ENCODE measurements around the gene CIDEB. TPM values are rescaled to one million over a fixed set of nuclear protein-coding genes. Genes with fewer than 3 reads are reported as not detected.

Gene CIDEB
- total and polyA plus RNA-seq, 2 of the 13 experiments (the other 11 are each of a cell fraction or from before 2014, with no cell fraction given) = 35.8 to 110 TPM

DNA sequence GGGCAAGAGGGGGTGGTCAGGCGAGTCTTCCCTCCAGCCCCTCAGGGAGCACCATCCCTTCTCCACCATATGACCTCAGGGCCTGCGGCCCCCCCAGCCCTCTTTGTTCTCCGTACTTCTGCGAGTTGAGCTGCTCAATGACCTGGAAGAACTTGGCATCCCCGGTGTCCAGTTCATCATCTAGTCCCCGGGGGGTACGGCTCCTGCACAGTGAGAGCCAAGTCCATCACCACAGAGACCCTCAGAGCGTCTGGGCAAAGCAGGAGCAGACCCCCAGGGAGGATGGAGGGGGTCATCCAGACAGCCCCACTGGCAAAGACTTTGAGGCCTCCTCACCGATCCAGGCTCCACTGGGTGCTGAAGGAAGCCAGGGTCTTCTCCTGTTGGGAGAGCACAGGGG lies 18.2 kb upstream of the CIDEB start:
- Histone ChIP-seq H3K9me3 (ENCODE audit: low read length) (no peaks in the 10 kb centered on the region), H3K4me1 (ENCODE audit: insufficient read depth, low read length) (peaks cover 9% of the 10 kb centered on the region), H4K20me1 (ENCODE audit: insufficient read depth, low read length) (no peaks in the 10 kb centered on the region), H3K27ac (ENCODE audit: extremely low read length, insufficient read depth, low read length) (no peak overlapping the region), H3K9ac (ENCODE audit: insufficient read depth, low read depth, low read length) (no peak overlapping the region), H3K36me3 (replicated peaks in 1 of 2; ENCODE audit: control insufficient read depth in 1 of 2, insufficient read depth in 2 of 2, low read length in 2 of 2) (no peaks in the 10 kb centered on the region), H3K4me3 (replicated peaks in 1 of 3; ENCODE audit: insufficient read depth in 1 of 3, low read depth in 2 of 3, low read length in 3 of 3) (no peak overlapping the region), H3K27me3 (ENCODE audit: control insufficient read depth in 1 of 2, insufficient read depth in 2 of 2, low read length in 2 of 2) (peaks cover 29 to 79% of the 10 kb centered on the region in 2 experiments), H2AFZ (ENCODE audit: low read length) (no peak overlapping the region), H3K4me2 (ENCODE audit: low read depth, low read length) (no peak overlapping the region), H3K79me2 (ENCODE audit: insufficient read depth, low read length) (no peaks in the 10 kb centered on the region)
- no peak for ATAC-seq
- intact Hi-C loops (cut with micrococcal nuclease; ENCODE audit: unreplicated experiment) = no loop called here
- POLR2A ChIA-PET = interaction anchor here (1.2 kb wide), 1 partner anchor 55 kb away, joined by 3 read pairs; the partner anchor contains the start of gene RABGGTA
- WGBS (ENCODE audit: low lambda C conversion rate) = 28% methylated on average over 9 of the region's 9 CpGs
- in situ Hi-C loops (cut with HindIII; ENCODE audit: extremely low pct_ligation_motif_present, low pct_unique_long_range_greater_than_20kb) = no loop called here
- no TSS peak for BruUV-seq (replicated peaks)
- DNase-seq (ENCODE audit: low spot score) = no peak
- TF ChIP-seq ADNP (CRISPR knock-in tag; IDR thresholded peaks at IDR 0.05) (no peak), NPAS2 (CRISPR knock-in tag; IDR thresholded peaks at IDR 0.05; ENCODE audit: borderline replicate concordance) (0 out of 2 replicates have a peak, but pooled peaks have one; percentile 53), ZNF678 (CRISPR knock-in tag; IDR thresholded peaks at IDR 0.05) (no peak), ATAD3A (CRISPR knock-in tag; IDR thresholded peaks at IDR 0.05) (no peak), ZNF143 (CRISPR knock-in tag; IDR thresholded peaks at IDR 0.05) (no peak), HDAC1 (CRISPR knock-in tag; IDR thresholded peaks at IDR 0.05) (no peak), ZNF460 (CRISPR knock-in tag; IDR thresholded peaks at IDR 0.05; ENCODE audit: borderline replicate concordance) (no peak), HOMEZ (CRISPR knock-in tag; IDR thresholded peaks at IDR 0.05; ENCODE audit: low read depth) (no peak), AKAP8 (CRISPR knock-in tag; IDR thresholded peaks at IDR 0.05) (no peak)
- TF ChIP-seq, protein P1, sequence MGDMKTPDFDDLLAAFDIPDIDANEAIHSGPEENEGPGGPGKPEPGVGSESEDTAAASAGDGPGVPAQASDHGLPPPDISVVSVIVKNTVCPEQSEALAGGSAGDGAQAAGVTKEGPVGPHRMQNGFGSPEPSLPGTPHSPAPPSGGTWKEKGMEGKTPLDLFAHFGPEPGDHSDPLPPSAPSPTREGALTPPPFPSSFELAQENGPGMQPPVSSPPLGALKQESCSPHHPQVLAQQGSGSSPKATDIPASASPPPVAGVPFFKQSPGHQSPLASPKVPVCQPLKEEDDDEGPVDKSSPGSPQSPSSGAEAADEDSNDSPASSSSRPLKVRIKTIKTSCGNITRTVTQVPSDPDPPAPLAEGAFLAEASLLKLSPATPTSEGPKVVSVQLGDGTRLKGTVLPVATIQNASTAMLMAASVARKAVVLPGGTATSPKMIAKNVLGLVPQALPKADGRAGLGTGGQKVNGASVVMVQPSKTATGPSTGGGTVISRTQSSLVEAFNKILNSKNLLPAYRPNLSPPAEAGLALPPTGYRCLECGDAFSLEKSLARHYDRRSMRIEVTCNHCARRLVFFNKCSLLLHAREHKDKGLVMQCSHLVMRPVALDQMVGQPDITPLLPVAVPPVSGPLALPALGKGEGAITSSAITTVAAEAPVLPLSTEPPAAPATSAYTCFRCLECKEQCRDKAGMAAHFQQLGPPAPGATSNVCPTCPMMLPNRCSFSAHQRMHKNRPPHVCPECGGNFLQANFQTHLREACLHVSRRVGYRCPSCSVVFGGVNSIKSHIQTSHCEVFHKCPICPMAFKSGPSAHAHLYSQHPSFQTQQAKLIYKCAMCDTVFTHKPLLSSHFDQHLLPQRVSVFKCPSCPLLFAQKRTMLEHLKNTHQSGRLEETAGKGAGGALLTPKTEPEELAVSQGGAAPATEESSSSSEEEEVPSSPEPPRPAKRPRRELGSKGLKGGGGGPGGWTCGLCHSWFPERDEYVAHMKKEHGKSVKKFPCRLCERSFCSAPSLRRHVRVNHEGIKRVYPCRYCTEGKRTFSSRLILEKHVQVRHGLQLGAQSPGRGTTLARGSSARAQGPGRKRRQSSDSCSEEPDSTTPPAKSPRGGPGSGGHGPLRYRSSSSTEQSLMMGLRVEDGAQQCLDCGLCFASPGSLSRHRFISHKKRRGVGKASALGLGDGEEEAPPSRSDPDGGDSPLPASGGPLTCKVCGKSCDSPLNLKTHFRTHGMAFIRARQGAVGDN (CRISPR knock-in tag; IDR thresholded peaks at IDR 0.05) = 0 out of 2 replicates have a peak, but pooled peaks have one; percentile 8
- TF ChIP-seq, protein P2, sequence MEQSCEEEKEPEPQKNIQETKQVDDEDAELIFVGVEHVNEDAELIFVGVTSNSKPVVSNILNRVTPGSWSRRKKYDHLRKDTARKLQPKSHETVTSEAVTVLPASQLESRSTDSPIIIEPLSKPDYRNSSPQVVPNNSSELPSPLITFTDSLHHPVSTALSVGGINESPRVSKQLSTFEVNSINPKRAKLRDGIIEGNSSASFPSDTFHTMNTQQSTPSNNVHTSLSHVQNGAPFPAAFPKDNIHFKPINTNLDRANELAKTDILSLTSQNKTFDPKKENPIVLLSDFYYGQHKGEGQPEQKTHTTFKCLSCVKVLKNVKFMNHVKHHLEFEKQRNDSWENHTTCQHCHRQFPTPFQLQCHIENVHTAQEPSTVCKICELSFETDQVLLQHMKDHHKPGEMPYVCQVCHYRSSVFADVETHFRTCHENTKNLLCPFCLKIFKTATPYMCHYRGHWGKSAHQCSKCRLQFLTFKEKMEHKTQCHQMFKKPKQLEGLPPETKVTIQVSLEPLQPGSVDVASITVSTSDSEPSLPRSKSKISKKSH (CRISPR knock-in tag; IDR thresholded peaks at IDR 0.05; ENCODE audit: borderline replicate concordance) = 0 out of 2 replicates have a peak, but pooled peaks have one; percentile 26
- no peak for FAIRE-seq
- CTCF ChIA-PET (ENCODE audit: low intra/inter-chr PET ratio, low total read pairs) = no interaction called here

Data from HepG2 (cell line).